NCI-H1417 (cell line): ENCODE measurements around the gene SCIMP.
"Not testable (repeated sequence)": the region's sequence is repeated elsewhere in the genome, so short reads cannot be mapped to it uniquely, and the experiment has no call there.

Source experiments
- DNase-seq, 3 experiments: peaks; one replicate each; lab custom pipeline; 2025; lab: John Stamatoyannopoulos, UW

The SCIMP gene

GRCh38 chr17:5237541-5238016, 2.9 kb upstream of the SCIMP start:
- DNase-seq, result peak; percentile 8 to 47 (median 19)

GRCh38 chr17:5236938-5237540, 2.4 kb upstream of the SCIMP start:
- DNase-seq, result no peak

- DNase-seq, result not testable (repeated sequence)
Observed at GRCh38 chr17:5233492-5233891, 1.2 kb downstream of the SCIMP start.

- no peak for DNase-seq
Observed at GRCh38 chr17:5226940-5227878, 7.5 kb downstream of the SCIMP start.

GRCh38 chr17:5225668-5226457, 8.8 kb downstream of the SCIMP start:
- DNase-seq, result no peak

GRCh38 chr17:5221912-5222311, 12.7 kb downstream of the SCIMP start:
- not testable (repeated sequence) for DNase-seq

GRCh38 chr17:5220074-5220473, 14.6 kb downstream of the SCIMP start:
- no peak for DNase-seq

GRCh38 chr17:5219536-5219935, 15.1 kb downstream of the SCIMP start:
- no peak for DNase-seq

- DNase-seq, result not testable (repeated sequence)
Observed at GRCh38 chr17:5217562-5217961, 17.1 kb downstream of the SCIMP start.

- DNase-seq, result no peak
Observed at GRCh38 chr17:5211458-5211857, 23.2 kb downstream of the SCIMP start.

GRCh38 chr17:5210614-5211252, 23.9 kb downstream of the SCIMP start:
- no peak for DNase-seq

GRCh38 chr17:5210091-5210490, 24.6 kb downstream of the SCIMP start:
- no peak for DNase-seq

- DNase-seq, result no peak
Observed at GRCh38 chr17:5209396-5209795, 25.3 kb downstream of the SCIMP start.

GRCh38 chr17:5203908-5204294, 30.8 kb downstream of the SCIMP start:
- DNase-seq, result no peak

- DNase-seq, result no peak
Observed at GRCh38 chr17:5203178-5203907, 31.3 kb downstream of the SCIMP start.

GRCh38 chr17:5201011-5201410, 33.6 kb downstream of the SCIMP start:
- DNase-seq, result no peak

GRCh38 chr17:5200360-5200759, 34.3 kb downstream of the SCIMP start:
- DNase-seq, result no peak

GRCh38 chr17:5198472-5198871, 36.2 kb downstream of the SCIMP start:
- DNase-seq, result no peak

- DNase-seq, result no peak
Observed at GRCh38 chr17:5194346-5194745, 40.3 kb downstream of the SCIMP start.

GRCh38 chr17:5191541-5192417, 42.9 kb downstream of the SCIMP start, which contains the start of gene ZNF594:
Gene ZNF594 (minus strand): TSS chr17:5191868. CDS start chr17:5184256, 7,612 bp downstream.
- DNase-seq, result peak; percentile 92 to 94 (median 93)
